Right ventricle myocardium inferior (tissue), 1 donor: ENCODE results near the gene ZSWIM5. TPM values are rescaled to one million over a fixed set of nuclear protein-coding genes. Genes with fewer than 3 reads are reported as not detected.

Experiments used
- ATAC-seq: fragments of 200-7000 bp; cut with Tn5 transposase; one replicate; pipeline ENCODE4 v1.9.1; 2020; ENCODE audit warnings: mild to moderate bottlenecking, moderate library complexity
- DNase-seq: peaks from one replicate; pipeline ENCODE4 v3.0.0; 2021; ENCODE audit errors: missing footprints
- intact Hi-C: fragments of 100-400 bp; cut with DNase I; formaldehyde crosslinking; loops from one replicate; pipeline ENCODE4 v1.11.0; 2022
- total RNA-seq: library from RNA; stranded (reverse); fragmentation: NEBNext Ultra II Directional; extraction: Animal tissue kit (Norgen Biotek cat#: 25700); gene quantifications from one replicate; pipeline ENCODE4 v1.2.1, GENCODE V29; 2021
- donor health status: DM: no; HTN: yes; CAD: no; lungs with severe emphysema.

ZSWIM5 gene
- total RNA-seq, 1 donor from 2014 or later, result 0.81 TPM

- DNase-seq (no peak), ATAC-seq (no peak)
- intact Hi-C loops, result no loop called here
Observed at GRCh38 chr1:45051005-45051772, 155.2 kb downstream of the ZSWIM5 start.

DNA sequence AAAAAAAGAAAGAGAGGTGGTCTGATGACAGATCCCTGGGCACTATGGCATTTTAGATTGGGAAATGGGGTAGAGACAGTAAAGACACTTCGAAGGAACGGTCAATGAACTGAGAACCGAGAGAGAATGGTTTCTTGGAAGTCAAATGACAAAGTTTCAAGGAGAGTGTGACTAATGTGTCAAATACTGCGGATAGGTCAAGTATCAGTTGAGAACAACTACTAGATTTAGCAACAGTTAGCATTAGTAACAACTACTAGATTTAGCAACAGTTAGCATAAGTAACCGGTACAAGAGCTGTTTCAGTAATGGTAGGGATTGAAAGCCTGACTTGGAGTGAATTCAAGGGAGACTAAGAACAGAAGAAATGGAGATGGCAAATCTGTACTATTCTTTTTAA, 159.4 kb downstream of the ZSWIM5 start:
- ATAC-seq (no peak), DNase-seq (no peak)
- intact Hi-C loops, result no loop called here

DNA sequence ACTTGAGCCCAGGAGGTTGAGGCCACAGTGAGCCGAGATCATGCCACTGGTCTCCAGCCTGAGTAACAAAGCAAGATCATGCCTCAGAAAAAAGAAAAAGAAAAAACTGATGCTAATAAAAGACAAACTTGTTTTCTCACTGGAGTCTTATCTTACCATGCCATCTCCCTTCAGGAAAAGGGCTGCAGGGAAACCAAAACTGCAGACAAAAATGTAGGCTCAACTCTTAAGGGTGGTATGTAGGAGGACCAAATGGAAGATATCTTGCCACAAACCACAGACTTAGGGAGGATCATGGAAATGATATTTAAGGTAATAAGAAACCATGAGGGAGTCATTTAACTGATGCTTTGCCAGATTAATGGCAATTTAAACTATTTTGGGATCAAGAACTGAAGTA, 161.5 kb downstream of the ZSWIM5 start:
- DNase-seq (no peak), ATAC-seq (no peak)
- intact Hi-C loops, result no loop called here

GRCh38 chr1:45043094-45043493, 163.3 kb downstream of the ZSWIM5 start:
- ATAC-seq (no peak), DNase-seq (no peak)
- intact Hi-C loops, result no loop called here

DNA sequence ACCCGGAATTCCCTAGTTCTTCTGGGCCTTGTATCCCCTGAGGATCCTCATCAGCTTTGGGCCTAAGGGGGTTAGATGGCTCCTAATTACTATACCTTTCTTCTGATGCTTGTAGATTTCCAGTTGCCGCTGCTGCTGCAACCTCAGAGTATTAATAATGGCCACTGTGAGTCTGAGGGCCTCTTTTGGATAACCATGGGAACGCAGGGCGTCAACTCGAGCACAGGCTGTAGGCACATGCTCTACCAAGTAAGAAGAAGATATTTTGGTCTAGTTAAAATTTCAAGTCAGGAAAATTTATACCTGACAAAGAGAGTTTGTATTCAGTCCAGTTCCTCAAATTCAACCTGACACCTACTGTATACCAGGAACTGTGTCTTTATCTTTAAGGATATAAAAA, 166.1 kb downstream of the ZSWIM5 start:
- no peak for ATAC-seq
- intact Hi-C loops, result no loop called here
- no peak for DNase-seq

- DNase-seq (no peak), ATAC-seq (no peak)
- intact Hi-C loops, result no loop called here
Observed at GRCh38 chr1:45038661-45039364, 167.6 kb downstream of the ZSWIM5 start.

DNA sequence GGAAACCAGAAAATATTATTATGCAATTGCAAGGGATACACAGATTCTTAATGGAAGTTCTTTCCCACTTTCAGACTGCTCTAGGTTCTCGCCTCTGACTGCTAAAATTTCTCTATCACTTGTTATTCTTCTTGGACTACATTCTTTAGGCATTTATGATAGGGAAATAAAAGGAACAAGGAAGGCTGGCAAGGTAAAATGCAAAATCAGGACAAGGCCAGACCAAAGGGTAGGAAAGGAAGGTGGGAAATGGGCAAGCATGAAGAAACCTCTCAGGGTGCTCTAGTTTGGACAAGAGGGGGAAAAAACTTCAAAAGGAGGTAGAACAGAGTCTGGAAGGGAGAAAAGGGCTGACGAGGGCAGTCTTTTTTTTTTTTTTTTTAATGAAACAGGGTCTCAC, 168.2 kb downstream of the ZSWIM5 start:
- DNase-seq (no peak), ATAC-seq (no peak)
- intact Hi-C loops, result no loop called here

- intact Hi-C loops, result no loop called here
- ATAC-seq, result no peak
- DNase-seq, result no peak
Observed at GRCh38 chr1:45037456-45037855, 168.9 kb downstream of the ZSWIM5 start.

GRCh38 chr1:45035631-45036301, 170.6 kb downstream of the ZSWIM5 start:
- DNase-seq (no peak), ATAC-seq (no peak)
- intact Hi-C loops, result no loop called here

GRCh38 chr1:45033356-45033755, 173.0 kb downstream of the ZSWIM5 start:
- no peak for DNase-seq
- ATAC-seq, result no peak
- intact Hi-C loops, result no loop called here

- intact Hi-C loops, result no loop called here
- ATAC-seq, result no peak
- no peak for DNase-seq
Observed at GRCh38 chr1:45032837-45033236, 173.6 kb downstream of the ZSWIM5 start.

GRCh38 chr1:45026446-45026845, 180.0 kb downstream of the ZSWIM5 start:
- DNase-seq (no peak), ATAC-seq (no peak)
- intact Hi-C loops, result no loop called here

DNA sequence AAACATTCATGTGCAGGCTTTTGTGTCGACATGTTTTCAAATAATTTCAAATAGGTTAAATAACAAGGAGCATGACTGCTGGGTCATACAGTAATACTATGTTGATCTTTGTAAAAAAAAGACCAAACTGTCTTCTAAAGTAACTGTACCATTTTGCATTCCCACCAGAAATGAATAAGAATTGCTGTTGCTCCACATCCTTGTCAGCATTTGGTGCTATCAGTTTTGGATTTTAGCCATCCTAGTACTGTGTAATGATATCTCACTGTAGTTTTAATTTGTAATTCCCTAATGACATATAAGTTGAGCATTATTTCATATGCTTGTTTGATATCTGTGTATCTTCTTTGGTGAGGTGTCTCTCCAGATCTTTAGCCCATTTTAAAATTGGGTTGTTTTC, 182.7 kb downstream of the ZSWIM5 start:
- intact Hi-C loops, result no loop called here
- no peak for DNase-seq
- ATAC-seq, result no peak

DNA sequence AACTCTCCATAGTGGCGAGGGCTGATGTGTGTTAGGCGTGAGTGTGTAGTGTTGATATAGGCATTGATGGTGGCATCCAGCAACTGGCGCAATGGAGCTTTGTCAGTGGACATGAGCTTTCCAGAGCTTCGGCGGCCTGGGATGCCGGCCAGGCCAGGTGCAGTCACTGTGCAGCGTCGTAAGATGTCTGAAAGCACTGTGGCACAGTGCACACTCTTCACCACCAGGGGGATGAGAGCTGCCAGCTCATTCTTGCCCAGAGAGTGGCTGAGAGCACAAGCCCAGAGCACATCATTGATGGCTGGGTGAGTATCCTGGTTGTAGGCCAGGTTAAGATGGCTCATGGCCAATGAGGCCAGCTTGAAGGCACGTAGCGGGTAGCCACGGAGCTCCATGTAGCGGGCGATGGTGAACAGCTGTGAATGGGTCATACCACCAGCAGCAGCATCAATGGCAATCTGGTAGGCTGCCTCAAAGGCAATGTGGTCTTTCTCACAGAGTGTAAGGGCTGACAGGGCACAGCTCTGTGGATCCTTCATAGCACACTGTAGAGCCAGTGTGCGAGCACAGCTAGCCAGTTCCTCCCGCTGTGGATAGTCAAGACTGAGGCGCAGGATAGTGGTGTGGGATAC, 187.7 kb downstream of the ZSWIM5 start:
- DNase-seq, result no peak
- intact Hi-C loops, result no loop called here
- ATAC-seq, result peak; percentile 37

DNA sequence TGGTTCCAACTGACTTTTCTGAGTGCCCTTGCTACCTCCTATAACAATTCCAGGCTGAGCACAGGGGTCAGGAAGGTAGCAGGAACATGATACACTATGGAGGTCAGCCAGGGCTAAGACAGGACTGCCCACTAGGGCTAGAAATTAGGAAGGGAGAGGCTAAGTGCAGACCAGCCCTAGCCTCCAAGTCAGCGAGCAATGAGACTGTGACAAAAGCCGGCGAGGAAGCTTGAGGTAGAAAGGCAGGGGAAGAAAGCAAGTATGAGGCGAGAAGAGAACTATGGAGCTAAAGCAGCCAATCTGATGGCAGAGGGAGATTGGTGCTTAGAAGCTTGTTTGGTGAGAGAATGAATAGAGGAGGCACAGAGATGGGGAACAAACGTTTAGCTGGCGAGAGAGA, 189.6 kb downstream of the ZSWIM5 start:
- intact Hi-C loops, result no loop called here
- DNase-seq, result no peak
- no peak for ATAC-seq

GRCh38 chr1:45016090-45016697, 190.2 kb downstream of the ZSWIM5 start:
- intact Hi-C loops, result no loop called here

DNA sequence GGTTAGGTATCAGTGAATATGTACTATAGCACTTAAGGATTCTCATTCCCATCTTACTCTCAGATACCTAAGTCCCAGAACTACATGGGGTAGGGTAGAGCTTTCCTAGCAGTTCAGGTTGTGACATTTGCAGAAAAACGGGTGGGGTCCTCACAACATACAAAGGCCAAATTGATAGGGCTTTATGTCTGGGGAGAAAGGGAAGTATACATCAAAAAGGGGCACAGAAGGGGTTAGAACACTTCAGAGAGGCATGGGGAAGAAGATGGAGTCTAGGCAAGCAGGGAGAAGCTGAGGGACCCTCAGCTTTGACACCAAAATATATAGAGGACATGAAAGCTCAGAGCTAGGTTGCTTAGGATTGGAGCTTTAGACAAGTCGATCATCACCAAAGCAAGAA, 190.7 kb downstream of the ZSWIM5 start:
- no peak for DNase-seq
- intact Hi-C loops, result loop anchor here (2.0 kb wide), 1 partner anchor 475 kb away; the partner anchor contains the start of gene TESK2
- ATAC-seq, result no peak

More at GRCh38 chr1:45016090-45016697, 190.2 kb downstream of the ZSWIM5 start:
- ATAC-seq, result no peak
- no peak for DNase-seq

DNA sequence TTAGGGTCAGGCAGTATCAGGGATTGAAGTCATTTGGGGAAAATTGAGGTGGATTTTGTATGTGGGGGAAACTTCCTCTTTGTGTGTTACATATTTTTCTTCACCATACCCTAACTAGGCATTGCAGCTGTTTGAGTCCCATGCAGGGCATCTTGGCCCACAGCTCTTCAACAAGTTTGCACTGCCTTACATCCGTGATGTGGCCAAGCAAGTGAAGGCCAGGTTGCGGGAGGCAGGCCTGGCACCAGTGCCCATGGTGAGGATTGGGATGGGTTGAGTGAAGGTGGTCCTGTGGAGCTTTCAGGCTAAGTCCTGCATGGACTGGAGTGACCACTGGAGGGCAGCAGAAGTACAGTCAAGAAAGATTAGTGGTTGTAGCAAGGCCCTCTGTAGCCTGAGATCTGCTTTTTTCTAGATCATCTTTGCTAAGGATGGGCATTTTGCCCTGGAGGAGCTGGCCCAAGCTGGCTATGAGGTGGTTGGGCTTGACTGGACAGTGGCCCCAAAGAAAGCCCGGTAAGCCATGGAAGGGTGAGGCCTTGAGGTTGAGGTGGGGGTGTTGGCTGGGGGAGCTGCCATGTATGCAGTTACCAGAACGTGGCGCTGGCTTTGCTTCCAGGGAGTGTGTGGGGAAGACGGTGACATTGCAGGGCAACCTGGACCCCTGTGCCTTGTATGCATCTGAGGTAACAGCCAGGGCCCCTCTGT, 191.9 kb downstream of the ZSWIM5 start:
- ATAC-seq (peak; percentile 29), DNase-seq (no peak)
- intact Hi-C loops, result loop anchor here (2.0 kb wide), 1 partner anchor 476 kb away; the partner anchor contains the start of gene TESK2
